GM12892 (cell line): ENCODE data around the gene ACAT2.
A peak's percentile ranks its signal among the peaks of the same experiment; 100 is the strongest.

Experiments
- DNase-seq: peaks from one replicate; pipeline ENCODE4 v3.0.0; 2011; ENCODE audit not compliant: insufficient read length
- FAIRE-seq: peaks from 2 replicates; lab custom pipeline; 2011; peaks lifted over from hg19 to GRCh38; lab: Jason Lieb, UNC
- POLR2A ChIP-seq: IDR thresholded peaks from 2 replicates; pipeline ENCODE4 v1.6.1; 2011; ENCODE audit warnings: low read depth, low read length, control low read depth
- POLR2AphosphoS5 ChIP-seq: IDR thresholded peaks from 2 replicates; pipeline ENCODE4 v1.6.1; 2011; ENCODE audit warnings: low read depth, low read length, control low read depth
- TAF1 ChIP-seq: IDR thresholded peaks from 2 replicates; pipeline ENCODE4 v1.6.1; 2011; ENCODE audit warnings: low read depth, mild to moderate bottlenecking, control low read depth, low read length, borderline replicate concordance

The ACAT2 gene

DNA sequence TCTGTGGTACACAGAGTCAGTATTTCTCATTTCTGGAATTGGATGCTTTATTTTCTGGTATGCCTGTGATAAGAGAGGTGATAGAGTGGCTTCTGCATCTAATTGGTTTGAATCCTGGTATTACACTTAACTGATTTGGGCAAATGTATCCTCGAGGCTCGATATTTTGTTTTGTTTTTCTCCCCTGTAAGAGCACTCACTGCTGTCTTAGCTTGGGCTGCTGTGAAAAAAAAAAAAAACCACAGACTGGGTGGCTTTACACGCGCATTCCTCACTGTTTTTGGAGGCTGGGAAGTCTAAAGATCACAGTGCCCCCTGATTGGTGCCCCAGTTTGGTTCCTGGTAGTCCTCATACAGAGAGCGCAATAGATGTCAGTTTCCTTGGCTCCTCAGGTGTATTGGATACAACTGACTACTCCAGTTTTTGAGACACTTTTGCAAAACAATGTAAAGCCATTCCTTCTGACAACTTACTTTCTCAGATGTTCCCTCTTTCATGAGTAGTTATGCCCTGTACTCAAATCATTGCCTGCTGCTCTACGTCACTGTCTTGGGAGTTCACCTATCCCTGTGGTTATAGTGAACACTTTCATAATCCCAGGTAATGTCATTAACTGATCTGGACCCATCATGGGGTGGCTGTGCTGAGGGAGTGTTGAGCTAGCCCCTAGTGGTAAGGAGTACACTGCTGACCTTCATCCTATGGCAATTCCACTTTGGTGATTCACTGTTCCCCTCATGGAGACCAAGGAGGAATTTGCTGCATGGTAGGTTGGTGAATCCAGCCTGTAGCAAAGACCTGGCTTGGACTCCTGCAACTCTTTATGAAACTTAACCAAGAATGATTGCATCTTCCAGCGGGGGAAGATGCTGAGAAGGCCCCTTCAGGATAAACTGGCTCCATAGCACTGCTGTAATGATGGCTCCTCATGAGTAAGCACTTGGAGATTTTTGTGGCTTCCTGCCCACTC, 3.5 kb upstream of the ACAT2 start:
- TF ChIP-seq POLR2A (no peak), POLR2AphosphoS5 (peak; percentile 45; the same call in 1 of the 2 replicates)
- no peak for FAIRE-seq
- no peak for DNase-seq

- FAIRE-seq, result no peak
- DNase-seq, result no peak
- TF ChIP-seq POLR2AphosphoS5, result no peak
- TF ChIP-seq POLR2A, result no peak
- no peak for TF ChIP-seq TAF1
These were observed 2.2 kb upstream of the ACAT2 start for GRCh38 chr6:159759645-159760044.

DNA sequence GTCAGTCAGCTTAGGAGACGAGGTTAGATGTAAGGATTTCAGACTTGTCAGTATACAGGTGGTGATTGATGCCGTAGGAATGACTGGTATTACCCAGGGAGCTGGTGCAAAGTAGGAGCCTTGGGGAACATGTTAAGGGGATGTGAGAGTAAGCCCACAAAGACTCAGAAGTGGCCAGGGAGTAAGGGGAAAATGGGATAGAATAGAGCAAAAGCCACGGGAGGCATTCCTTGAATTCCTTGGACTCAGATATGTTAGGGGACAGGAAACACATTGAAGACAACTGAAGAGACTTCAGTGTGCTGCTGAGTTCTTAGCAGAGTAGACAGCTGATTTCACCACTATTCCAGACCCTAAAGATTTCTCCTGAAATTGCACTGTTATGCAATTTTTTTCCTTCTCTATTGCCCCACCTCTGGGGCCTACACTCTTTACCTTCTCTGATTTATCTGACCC, 1.2 kb upstream of the ACAT2 start:
- TF ChIP-seq TAF1, result no peak
- TF ChIP-seq POLR2AphosphoS5, result no peak; the same call in 1 of the 2 replicates
- TF ChIP-seq POLR2A, result no peak
- FAIRE-seq, result no peak
- DNase-seq, result no peak

DNA sequence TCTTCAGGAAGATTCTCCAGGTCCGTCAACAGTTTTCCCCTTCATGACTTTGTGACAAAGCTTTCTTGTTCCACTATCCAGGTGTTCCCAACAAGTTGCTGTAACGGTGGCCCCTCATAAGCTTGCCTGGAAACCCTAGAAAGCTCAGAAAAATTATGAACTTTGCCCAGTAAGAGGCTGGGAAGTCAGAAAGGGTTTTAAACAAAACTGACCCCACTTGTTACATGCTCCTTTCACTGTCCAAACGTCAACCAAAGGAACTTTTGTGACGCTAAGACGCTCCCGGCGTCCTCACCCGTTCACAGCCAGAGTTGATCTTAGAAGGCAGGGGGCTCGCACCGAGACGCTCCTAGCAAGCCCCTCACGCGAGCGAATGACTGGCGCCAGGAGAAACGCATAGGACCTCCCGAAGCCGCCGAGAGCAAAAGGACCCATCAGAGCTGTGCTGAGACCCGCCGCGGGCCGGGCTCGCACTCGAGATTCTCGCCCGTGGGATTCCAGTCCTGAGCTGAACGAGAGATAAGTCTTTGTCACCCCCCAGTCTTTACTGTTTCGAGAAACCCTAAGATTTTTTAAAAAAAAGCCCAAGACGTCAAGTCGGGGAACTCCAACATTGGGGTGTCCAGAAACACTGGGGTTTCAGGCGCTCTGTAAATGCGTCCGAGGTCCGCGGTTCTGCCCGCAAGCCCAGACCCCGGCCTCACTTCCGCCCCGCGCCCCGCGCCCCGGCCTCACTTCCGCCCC, 544 bp upstream of the ACAT2 start:
- no peak for FAIRE-seq
- TF ChIP-seq TAF1, result no peak
- no peak for TF ChIP-seq POLR2A
- TF ChIP-seq POLR2AphosphoS5, result no peak
- no peak for DNase-seq

- no peak for TF ChIP-seq TAF1
- no peak for TF ChIP-seq POLR2AphosphoS5
- TF ChIP-seq POLR2A, result no peak
- no peak for DNase-seq
- peak; percentile 66 for FAIRE-seq
These were observed 942 bp downstream of the ACAT2 start for GRCh38 chr6:159762681-159763293.

- TF ChIP-seq TAF1, result no peak
- no peak for TF ChIP-seq POLR2A
- TF ChIP-seq POLR2AphosphoS5, result no peak
- FAIRE-seq (no peak), DNase-seq (no peak)
These were observed 5.1 kb downstream of the ACAT2 start for GRCh38 chr6:159766906-159767305.

- DNase-seq (no peak), FAIRE-seq (no peak)
These were observed 7.6 kb downstream of the ACAT2 start for GRCh38 chr6:159769470-159769869.

GRCh38 chr6:159772196-159772595, 10.4 kb downstream of the ACAT2 start:
- no peak for FAIRE-seq
- DNase-seq, result no peak
- no peak for TF ChIP-seq POLR2AphosphoS5
- no peak for TF ChIP-seq TAF1
- TF ChIP-seq POLR2A, result no peak

More at GRCh38 chr6:159769470-159769869, 7.6 kb downstream of the ACAT2 start:
- TF ChIP-seq TAF1 (no peak), POLR2AphosphoS5 (no peak), POLR2A (no peak)

GRCh38 chr6:159777240-159777904, 15.5 kb downstream of the ACAT2 start:
- TF ChIP-seq POLR2AphosphoS5 (peak; percentile 64), POLR2A (peak; percentile 63; the same call in 1 of the 2 replicates), TAF1 (no peak)
- FAIRE-seq (no peak), DNase-seq (no peak)

DNA sequence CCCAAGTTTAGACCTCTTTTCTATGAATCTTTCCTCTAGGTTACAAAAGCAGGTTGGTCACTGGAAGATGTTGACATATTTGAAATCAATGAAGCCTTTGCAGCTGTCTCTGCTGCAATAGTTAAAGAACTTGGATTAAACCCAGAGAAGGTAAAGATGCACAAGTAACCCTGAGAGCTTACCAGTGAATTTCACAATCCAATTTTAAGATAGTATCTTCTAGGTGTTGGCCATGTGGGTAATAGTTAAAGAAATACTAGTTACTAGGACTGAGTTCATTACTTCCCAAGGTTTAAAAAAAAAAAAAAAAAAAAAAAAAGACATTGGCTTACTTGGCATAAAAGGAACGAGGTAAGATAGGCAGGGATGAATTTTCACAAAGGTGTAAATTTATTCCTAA, 16.3 kb downstream of the ACAT2 start:
- FAIRE-seq, result no peak
- DNase-seq, result no peak

GRCh38 chr6:159778542-159779103, 16.8 kb downstream of the ACAT2 start:
- DNase-seq (no peak), FAIRE-seq (no peak)
- no peak for TF ChIP-seq POLR2AphosphoS5
- TF ChIP-seq POLR2A, result no peak; the same call in 1 of the 2 replicates
- no peak for TF ChIP-seq TAF1

More for the DNA sequence above, 16.3 kb downstream of the ACAT2 start:
- TF ChIP-seq TAF1 (no peak), POLR2A (no peak), POLR2AphosphoS5 (no peak)

GRCh38 chr6:159788276-159788675, 26.4 kb downstream of the ACAT2 start:
- FAIRE-seq, result no peak

More at GRCh38 chr6:159788276-159788675, 26.4 kb downstream of the ACAT2 start:
- no peak for DNase-seq
- TF ChIP-seq TAF1 (no peak), POLR2AphosphoS5 (no peak), POLR2A (no peak)
